Activated CD4-positive, alpha-beta T cell treated with anti-CD3 and anti-CD28 coated beads for 24 hours (primary cell): Measurements from ENCODE around the gene BTBD6.

Source experiments
- DNase-seq, 2 donors: peaks; one replicate each; pipeline ENCODE4 v3.0.0-alpha.2; 2020; ENCODE audit warnings: low read depth in 2 of 2

BTBD6 gene

GRCh38 chr14:105229099-105229655 lies 19.2 kb upstream of the BTBD6 start:
- DNase-seq = no peak

GRCh38 chr14:105240811-105241576 lies 7.3 kb upstream of the BTBD6 start:
- no peak for DNase-seq

- no peak for DNase-seq
These were observed 6.7 kb upstream of the BTBD6 start for GRCh38 chr14:105241641-105242040.

GRCh38 chr14:105244334-105244733 lies 4.0 kb upstream of the BTBD6 start:
- no peak for DNase-seq

GRCh38 chr14:105247026-105247425 lies 1.3 kb upstream of the BTBD6 start:
- no peak for DNase-seq

- DNase-seq = no peak
These were observed 492 bp upstream of the BTBD6 start for GRCh38 chr14:105247715-105248367.

GRCh38 chr14:105249182-105250007 lies 1.1 kb downstream of the BTBD6 start:
- DNase-seq = no peak

GRCh38 chr14:105250008-105250366 lies 1.7 kb downstream of the BTBD6 start:
- DNase-seq = no peak

- no peak for DNase-seq
These were observed 2.7 kb downstream of the BTBD6 start for GRCh38 chr14:105250986-105251385.

- DNase-seq = no peak
These were observed 3.6 kb downstream of the BTBD6 start for GRCh38 chr14:105251920-105252319.

GRCh38 chr14:105252552-105253328 lies 4.4 kb downstream of the BTBD6 start:
- DNase-seq = no peak

GRCh38 chr14:105253329-105253682 lies 5.0 kb downstream of the BTBD6 start:
- DNase-seq = no peak

- DNase-seq = no peak
These were observed 6.7 kb downstream of the BTBD6 start for GRCh38 chr14:105255021-105255507.

GRCh38 chr14:105256292-105256960 lies 8.1 kb downstream of the BTBD6 start:
- DNase-seq = no peak

GRCh38 chr14:105257464-105257863 lies 9.1 kb downstream of the BTBD6 start:
- DNase-seq = no peak

GRCh38 chr14:105258846-105259245 lies 10.5 kb downstream of the BTBD6 start:
- no peak for DNase-seq

- no peak for DNase-seq
These were observed 12.6 kb downstream of the BTBD6 start for GRCh38 chr14:105260959-105261358.

- no peak for DNase-seq
These were observed 13.4 kb downstream of the BTBD6 start for GRCh38 chr14:105261781-105262180.

GRCh38 chr14:105267820-105268548 lies 19.7 kb downstream of the BTBD6 start:
- DNase-seq = no peak

- no peak for DNase-seq
These were observed 20.5 kb downstream of the BTBD6 start for GRCh38 chr14:105268736-105269354.
